ENCODE measurements around the gene B4GALNT3.

- TF ChIP-seq POLR2A (IDR thresholded peaks at IDR 0.05; ENCODE audit: insufficient read depth in 1 of 2, low read depth in 2 of 2, low read length in 2 of 2) (no peak), CTCF (CRISPR knock-in tag; IDR thresholded peaks at IDR 0.05) (no peak), EZH2 (conservative IDR thresholded peaks at IDR 0.05; ENCODE audit: low read depth, low read length) (no peak), ZNF10 (CRISPR knock-in tag; IDR thresholded peaks at IDR 0.05; ENCODE audit: borderline replicate concordance, low read depth) (no peak), FOXP4 (CRISPR knock-in tag; IDR thresholded peaks at IDR 0.05) (no peak), ZNF407 (CRISPR knock-in tag; IDR thresholded peaks at IDR 0.05; ENCODE audit: not compliant biosample characterization) (no peak), KLF13 (CRISPR knock-in tag; IDR thresholded peaks at IDR 0.05) (no peak), ZBTB8A (CRISPR knock-in tag; IDR thresholded peaks at IDR 0.05; ENCODE audit: borderline replicate concordance, low read depth) (no peak)
Observed at GRCh38 chr12:414859-415258, 44.9 kb upstream of the B4GALNT3 start.
